WTC11 (cell line): ENCODE results near the gene CYB5A. TPM values are rescaled to one million over a fixed set of nuclear protein-coding genes. Genes with fewer than 3 reads are reported as not detected.
A peak's percentile ranks its signal among the peaks of the same experiment; 100 is the strongest.

ENCODE experiments used
- ATAC-seq: fragments of 200-7000 bp; cut with Tn5 transposase; 2 replicates; pipeline ENCODE4 v1.10.0; 2021; ENCODE audit warnings: mild to moderate bottlenecking, moderate library complexity
- CTCF ChIA-PET: fragments of 300-600 bp; sonication (Branson Sonifier 250); formaldehyde crosslinking; loops from one replicate; lab custom pipeline; 2021; ENCODE audit warnings: antibody characterized with exemption; lab: Charles Lee
- POLR2A ChIA-PET: fragments of 350-600 bp; sonication (Branson Sonifier 250); formaldehyde crosslinking; loops from one replicate; lab custom pipeline; 2021; ENCODE audit warnings: antibody characterized with exemption; lab: Charles Lee
- DNase-seq: peaks from one replicate; pipeline ENCODE4 v3.0.0; 2021; ENCODE audit warnings: low spot score
- H3K27ac Mint-ChIP-seq: 2 replicates; pipeline ENCODE4 v1.8.0; 2021; ENCODE audit warnings: mixed read lengths
- H3K27me3 Mint-ChIP-seq: 2 replicates; pipeline ENCODE4 v1.8.0; 2021; ENCODE audit warnings: low read depth, mild to moderate bottlenecking, moderate library complexity, mixed read lengths
- H3K36me3 Mint-ChIP-seq: 2 replicates; pipeline ENCODE4 v1.8.0; 2021; ENCODE audit warnings: mixed read lengths
- H3K4me1 Mint-ChIP-seq: 2 replicates; pipeline ENCODE4 v1.8.0; 2022; ENCODE audit warnings: mixed read lengths
- H3K4me3 Mint-ChIP-seq: 2 replicates; pipeline ENCODE4 v1.8.0; 2021; ENCODE audit warnings: mild to moderate bottlenecking, moderate library complexity, mixed read lengths
- H3K9me3 Mint-ChIP-seq: 2 replicates; pipeline ENCODE4 v1.8.0; 2021; ENCODE audit warnings: mixed read lengths
- EMX1 ChIP-seq: fragments of 250-450 bp; sonication (Bioruptor Pico); IDR thresholded peaks from 2 replicates; pipeline ENCODE4 v1.8.0; 2021; ENCODE audit warnings: mild to moderate bottlenecking
- GABPB1 ChIP-seq: sonication (generic); formaldehyde crosslinking; IDR thresholded peaks from 2 replicates; pipeline ENCODE4 v1.8.1; 2023; ENCODE audit warnings: mild to moderate bottlenecking, missing genetic modification reagents
- IRF2 ChIP-seq: sonication (generic); formaldehyde crosslinking; IDR thresholded peaks from 2 replicates; pipeline ENCODE4 v1.8.0; 2022; ENCODE audit warnings: low read depth, missing genetic modification reagents, borderline replicate concordance
- JAZF1 ChIP-seq: fragments of 250-450 bp; sonication (Bioruptor Pico); IDR thresholded peaks from 2 replicates; pipeline ENCODE4 v1.9.0; 2021; ENCODE audit warnings: moderate library complexity, mild to moderate bottlenecking, inconsistent platforms
- KAT7 ChIP-seq: sonication (generic); formaldehyde crosslinking; IDR thresholded peaks from 2 replicates; pipeline ENCODE4 v1.8.1; 2023; ENCODE audit warnings: missing genetic modification reagents, mild to moderate bottlenecking, borderline replicate concordance
- MYBL2 ChIP-seq: sonication (generic); formaldehyde crosslinking; IDR thresholded peaks from 2 replicates; pipeline ENCODE4 v1.8.1; 2023; ENCODE audit warnings: mild to moderate bottlenecking, moderate library complexity, missing genetic modification reagents
- NFATC4 ChIP-seq: fragments of 250-450 bp; sonication (Bioruptor Pico); IDR thresholded peaks from 2 replicates; pipeline ENCODE4 v1.9.0; 2021; ENCODE audit warnings: mild to moderate bottlenecking
- NFE2L1 ChIP-seq: sonication (generic); formaldehyde crosslinking; IDR thresholded peaks from 2 replicates; pipeline ENCODE4 v1.8.1; 2023; ENCODE audit warnings: missing genetic modification reagents
- NR3C1 ChIP-seq: sonication (generic); formaldehyde crosslinking; conservative IDR thresholded peaks from 2 replicates; pipeline ENCODE4 v1.8.1; 2023; ENCODE audit warnings: low read depth, mild to moderate bottlenecking, missing genetic modification reagents
- RORB ChIP-seq: fragments of 250-450 bp; sonication (Bioruptor Pico); IDR thresholded peaks from 2 replicates; pipeline ENCODE4 v1.9.0; 2021; ENCODE audit warnings: mild to moderate bottlenecking
- TEAD1 ChIP-seq: sonication (generic); formaldehyde crosslinking; IDR thresholded peaks from 2 replicates; pipeline ENCODE4 v1.8.0; 2022; ENCODE audit warnings: mild to moderate bottlenecking, missing genetic modification reagents
- ZBTB21 ChIP-seq: sonication (generic); formaldehyde crosslinking; IDR thresholded peaks from 2 replicates; pipeline ENCODE4 v1.8.1; 2023; ENCODE audit warnings: mild to moderate bottlenecking, missing genetic modification reagents, borderline replicate concordance
- ZNF263 ChIP-seq: sonication (generic); formaldehyde crosslinking; IDR thresholded peaks from 2 replicates; pipeline ENCODE4 v1.8.1; 2022; ENCODE audit warnings: low read depth, mild to moderate bottlenecking, moderate library complexity, missing genetic modification reagents
- ZNF317 ChIP-seq: sonication (generic); formaldehyde crosslinking; IDR thresholded peaks from 2 replicates; pipeline ENCODE4 v1.8.1; 2023; ENCODE audit warnings: low read depth, mild to moderate bottlenecking, moderate library complexity, missing genetic modification reagents, borderline replicate concordance
- ZNF396 ChIP-seq: fragments of 250-450 bp; sonication (Bioruptor Pico); IDR thresholded peaks from 2 replicates; pipeline ENCODE4 v1.8.0; 2021; ENCODE audit warnings: mild to moderate bottlenecking, moderate library complexity, borderline replicate concordance
- ZNF671 ChIP-seq: fragments of 250-450 bp; sonication (Bioruptor Pico); IDR thresholded peaks from 2 replicates; pipeline ENCODE4 v1.8.0; 2021; ENCODE audit warnings: mild to moderate bottlenecking
- total RNA-seq: library from RNA; stranded (reverse); gene quantifications from 3 replicates; pipeline ENCODE4 v1.2.3, GENCODE V29; 2021
- TF ChIP-seq, protein P1 (sequence below): sonication (generic); formaldehyde crosslinking; IDR thresholded peaks from 2 replicates; pipeline ENCODE4 v1.8.1; 2022; ENCODE audit warnings: missing genetic modification reagents, borderline replicate concordance
- TF ChIP-seq, protein P2 (sequence below): sonication (generic); formaldehyde crosslinking; IDR thresholded peaks from 2 replicates; pipeline ENCODE4 v1.8.0; 2022; ENCODE audit warnings: missing genetic modification reagents
- TF ChIP-seq, protein P3 (sequence below): sonication (generic); formaldehyde crosslinking; IDR thresholded peaks from 2 replicates; pipeline ENCODE4 v1.8.1; 2022; ENCODE audit warnings: low read depth, mild to moderate bottlenecking, moderate library complexity, missing genetic modification reagents, borderline replicate concordance
- TF ChIP-seq, protein P4 (sequence below): fragments of 250-450 bp; sonication (Bioruptor Pico); IDR thresholded peaks from 2 replicates; pipeline ENCODE4 v1.9.0; 2021; ENCODE audit warnings: mild to moderate bottlenecking

Gene CYB5A
- total RNA-seq, 1 experiment from 2014 or later = 127 TPM

DNA sequence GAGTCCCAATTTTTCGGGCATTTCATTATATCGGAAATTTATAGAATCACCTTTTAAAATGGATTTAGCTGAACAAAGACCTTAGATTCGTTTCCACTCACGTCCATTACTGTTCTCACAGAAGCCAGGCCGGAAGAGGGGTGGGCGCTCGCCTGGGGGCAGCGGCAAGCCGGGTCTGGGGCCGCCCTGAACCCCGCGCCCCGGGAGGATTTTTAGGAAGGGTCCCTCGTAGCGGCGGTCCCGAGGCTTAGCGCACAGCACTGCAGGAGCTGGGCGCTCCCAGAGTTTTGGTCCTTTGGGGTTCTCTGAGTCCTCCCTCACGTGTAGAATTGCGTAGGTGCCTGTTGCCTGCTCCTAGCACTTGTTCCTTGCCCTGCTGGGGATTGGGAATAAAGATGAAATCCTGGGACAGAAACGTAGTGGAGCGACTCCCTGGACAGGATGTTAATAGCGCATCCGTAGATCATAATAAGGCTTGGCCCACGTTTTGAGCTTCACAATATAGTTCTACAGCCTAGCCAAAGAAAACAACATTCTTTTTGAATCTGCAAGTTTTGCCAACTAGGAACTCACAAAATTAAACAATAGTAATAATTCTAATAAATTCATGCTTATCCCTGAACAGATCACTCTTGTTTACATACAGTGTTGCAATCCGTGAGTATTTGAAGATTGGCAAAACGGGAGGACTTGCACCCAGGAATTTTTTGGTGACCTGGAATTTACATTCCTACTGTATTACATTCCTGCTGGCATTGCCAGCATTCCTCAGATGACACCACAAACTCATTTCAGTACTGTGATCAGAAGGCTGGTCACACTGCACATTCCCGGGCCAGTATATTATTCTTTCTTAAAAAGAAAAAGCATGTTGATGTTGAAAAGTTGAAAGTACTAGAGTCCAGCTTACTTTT, 24.8 kb upstream of the CYB5A start:
- Mint-ChIP-seq H3K4me1 (peaks cover 10% of the 10 kb centered on the region), H3K27ac (no peak overlapping the region), H3K27me3 (no peaks in the 10 kb centered on the region; the same call in 1 of the 2 replicates), H3K4me3 (no peak overlapping the region), H3K9me3 (peaks cover 10% of the 10 kb centered on the region), H3K36me3 (no peaks in the 10 kb centered on the region)
- POLR2A ChIA-PET = no interaction called here
- no peak for TF ChIP-seq KAT7 (CRISPR knock-in tag)
- no peak for TF ChIP-seq TEAD1 (CRISPR knock-in tag)
- no peak for TF ChIP-seq ZNF396 (CRISPR knock-in tag)
- no peak for TF ChIP-seq EMX1 (CRISPR knock-in tag)
- no peak for TF ChIP-seq RORB
- TF ChIP-seq, protein P1, sequence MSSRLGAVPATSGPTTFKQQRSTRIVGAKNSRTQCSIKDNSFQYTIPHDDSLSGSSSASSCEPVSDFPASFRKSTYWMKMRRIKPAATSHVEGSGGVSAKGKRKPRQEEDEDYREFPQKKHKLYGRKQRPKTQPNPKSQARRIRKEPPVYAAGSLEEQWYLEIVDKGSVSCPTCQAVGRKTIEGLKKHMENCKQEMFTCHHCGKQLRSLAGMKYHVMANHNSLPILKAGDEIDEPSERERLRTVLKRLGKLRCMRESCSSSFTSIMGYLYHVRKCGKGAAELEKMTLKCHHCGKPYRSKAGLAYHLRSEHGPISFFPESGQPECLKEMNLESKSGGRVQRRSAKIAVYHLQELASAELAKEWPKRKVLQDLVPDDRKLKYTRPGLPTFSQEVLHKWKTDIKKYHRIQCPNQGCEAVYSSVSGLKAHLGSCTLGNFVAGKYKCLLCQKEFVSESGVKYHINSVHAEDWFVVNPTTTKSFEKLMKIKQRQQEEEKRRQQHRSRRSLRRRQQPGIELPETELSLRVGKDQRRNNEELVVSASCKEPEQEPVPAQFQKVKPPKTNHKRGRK (CRISPR knock-in tag) = no peak
- no peak for TF ChIP-seq IRF2
- TF ChIP-seq NFATC4 = no peak
- TF ChIP-seq, protein P2, sequence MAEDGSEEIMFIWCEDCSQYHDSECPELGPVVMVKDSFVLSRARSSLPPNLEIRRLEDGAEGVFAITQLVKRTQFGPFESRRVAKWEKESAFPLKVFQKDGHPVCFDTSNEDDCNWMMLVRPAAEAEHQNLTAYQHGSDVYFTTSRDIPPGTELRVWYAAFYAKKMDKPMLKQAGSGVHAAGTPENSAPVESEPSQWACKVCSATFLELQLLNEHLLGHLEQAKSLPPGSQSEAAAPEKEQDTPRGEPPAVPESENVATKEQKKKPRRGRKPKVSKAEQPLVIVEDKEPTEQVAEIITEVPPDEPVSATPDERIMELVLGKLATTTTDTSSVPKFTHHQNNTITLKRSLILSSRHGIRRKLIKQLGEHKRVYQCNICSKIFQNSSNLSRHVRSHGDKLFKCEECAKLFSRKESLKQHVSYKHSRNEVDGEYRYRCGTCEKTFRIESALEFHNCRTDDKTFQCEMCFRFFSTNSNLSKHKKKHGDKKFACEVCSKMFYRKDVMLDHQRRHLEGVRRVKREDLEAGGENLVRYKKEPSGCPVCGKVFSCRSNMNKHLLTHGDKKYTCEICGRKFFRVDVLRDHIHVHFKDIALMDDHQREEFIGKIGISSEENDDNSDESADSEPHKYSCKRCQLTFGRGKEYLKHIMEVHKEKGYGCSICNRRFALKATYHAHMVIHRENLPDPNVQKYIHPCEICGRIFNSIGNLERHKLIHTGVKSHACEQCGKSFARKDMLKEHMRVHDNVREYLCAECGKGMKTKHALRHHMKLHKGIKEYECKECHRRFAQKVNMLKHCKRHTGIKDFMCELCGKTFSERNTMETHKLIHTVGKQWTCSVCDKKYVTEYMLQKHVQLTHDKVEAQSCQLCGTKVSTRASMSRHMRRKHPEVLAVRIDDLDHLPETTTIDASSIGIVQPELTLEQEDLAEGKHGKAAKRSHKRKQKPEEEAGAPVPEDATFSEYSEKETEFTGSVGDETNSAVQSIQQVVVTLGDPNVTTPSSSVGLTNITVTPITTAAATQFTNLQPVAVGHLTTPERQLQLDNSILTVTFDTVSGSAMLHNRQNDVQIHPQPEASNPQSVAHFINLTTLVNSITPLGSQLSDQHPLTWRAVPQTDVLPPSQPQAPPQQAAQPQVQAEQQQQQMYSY (CRISPR knock-in tag) = no peak
- no peak for TF ChIP-seq MYBL2 (CRISPR knock-in tag)
- no peak for TF ChIP-seq ZNF263 (CRISPR knock-in tag)
- TF ChIP-seq NFE2L1 (CRISPR knock-in tag) = no peak
- TF ChIP-seq JAZF1 (CRISPR knock-in tag) = no peak
- no peak for TF ChIP-seq GABPB1
- no peak for TF ChIP-seq ZNF671 (CRISPR knock-in tag)
- TF ChIP-seq, protein P3, sequence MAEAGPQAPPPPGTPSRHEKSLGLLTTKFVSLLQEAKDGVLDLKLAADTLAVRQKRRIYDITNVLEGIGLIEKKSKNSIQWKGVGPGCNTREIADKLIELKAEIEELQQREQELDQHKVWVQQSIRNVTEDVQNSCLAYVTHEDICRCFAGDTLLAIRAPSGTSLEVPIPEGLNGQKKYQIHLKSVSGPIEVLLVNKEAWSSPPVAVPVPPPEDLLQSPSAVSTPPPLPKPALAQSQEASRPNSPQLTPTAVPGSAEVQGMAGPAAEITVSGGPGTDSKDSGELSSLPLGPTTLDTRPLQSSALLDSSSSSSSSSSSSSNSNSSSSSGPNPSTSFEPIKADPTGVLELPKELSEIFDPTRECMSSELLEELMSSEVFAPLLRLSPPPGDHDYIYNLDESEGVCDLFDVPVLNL (CRISPR knock-in tag) = no peak
- TF ChIP-seq, protein P4, sequence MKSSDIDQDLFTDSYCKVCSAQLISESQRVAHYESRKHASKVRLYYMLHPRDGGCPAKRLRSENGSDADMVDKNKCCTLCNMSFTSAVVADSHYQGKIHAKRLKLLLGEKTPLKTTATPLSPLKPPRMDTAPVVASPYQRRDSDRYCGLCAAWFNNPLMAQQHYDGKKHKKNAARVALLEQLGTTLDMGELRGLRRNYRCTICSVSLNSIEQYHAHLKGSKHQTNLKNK (CRISPR knock-in tag) = no peak
- TF ChIP-seq ZBTB21 (CRISPR knock-in tag) = no peak
- TF ChIP-seq ZNF317 = no peak
- no peak for TF ChIP-seq NR3C1 (CRISPR knock-in tag)
- peak; percentile 74 for ATAC-seq
- CTCF ChIA-PET = no interaction called here
- DNase-seq = no peak
